Uterus (tissue), 2 donors: ENCODE measurements around the gene PTPRG.
A peak's percentile ranks its signal among the peaks of the same experiment; 100 is the strongest.

Experiments used
- CTCF ChIP-seq, 4 experiments: fragments of 200-600 bp in 2 of 4; fragments of 450-650 bp in 2 of 4; sonication (generic) in 2 of 4; IDR thresholded peaks; one replicate each; pipeline ENCODE4 v1.5.1; 2016 to 2019; ENCODE audit warnings: antibody characterized with exemption in 4 of 4, mild to moderate bottlenecking in 2 of 4, moderate library complexity in 1 of 4
- POLR2A ChIP-seq, 2 donors: fragments of 450-650 bp; IDR thresholded peaks; one replicate each; pipeline ENCODE4 v1.6.1; 2016; ENCODE audit warnings: antibody characterized with exemption in 2 of 2, mild to moderate bottlenecking in 1 of 2, moderate library complexity in 1 of 2

GRCh38 chr3:62131620-62132019 is 570.2 kb downstream of the PTPRG start:
- peak in 2 of 4 experiments; percentile 26 to 31 for TF ChIP-seq CTCF (IDR thresholded peaks at IDR 0.05)
- TF ChIP-seq POLR2A (IDR thresholded peaks at IDR 0.05), result no peak
